HG03342 (cell line): Measurements from ENCODE around the gene MMP24.
A peak's percentile ranks its signal among the peaks of the same experiment; 100 is the strongest.
"Not testable (repeated sequence)": the region's sequence is repeated elsewhere in the genome, so short reads cannot be mapped to it uniquely, and the experiment has no call there.

Experiments used
- ATAC-seq: cut with Tn5 transposase; IDR thresholded peaks from one replicate; pipeline ENCODE4 v1.9.1; 2021; ENCODE audit warnings: mild to moderate bottlenecking, moderate library complexity; ENCODE audit not compliant: unreplicated experiment

MMP24 gene

GRCh38 chr20:35257175-35257909 is 30.9 kb downstream of the MMP24 start:
- ATAC-seq = no peak

- ATAC-seq = no peak
Observed at GRCh38 chr20:35260426-35260825, 33.9 kb downstream of the MMP24 start.

- ATAC-seq = not testable (repeated sequence)
Observed at GRCh38 chr20:35262321-35262720, 35.8 kb downstream of the MMP24 start.

GRCh38 chr20:35262731-35263531 is 36.4 kb downstream of the MMP24 start:
- ATAC-seq = not testable (repeated sequence)

GRCh38 chr20:35263532-35264341 is 37.2 kb downstream of the MMP24 start:
- ATAC-seq = no peak

- ATAC-seq = no peak
Observed at GRCh38 chr20:35264755-35265154, 38.3 kb downstream of the MMP24 start.

- no peak for ATAC-seq
Observed at GRCh38 chr20:35267092-35267491, 40.6 kb downstream of the MMP24 start.

GRCh38 chr20:35269055-35269781 is 42.7 kb downstream of the MMP24 start:
- ATAC-seq = peak; percentile 52

- ATAC-seq = no peak
Observed at GRCh38 chr20:35270021-35270902, 43.8 kb downstream of the MMP24 start.

- ATAC-seq = no peak
Observed at GRCh38 chr20:35271073-35271882, 44.8 kb downstream of the MMP24 start.

GRCh38 chr20:35271904-35272303 is 45.4 kb downstream of the MMP24 start:
- no peak for ATAC-seq

GRCh38 chr20:35273449-35274171 is 47.1 kb downstream of the MMP24 start:
- no peak for ATAC-seq

- no peak for ATAC-seq
Observed at GRCh38 chr20:35274172-35275092, 47.9 kb downstream of the MMP24 start.

- ATAC-seq = no peak
Observed at GRCh38 chr20:35275741-35276251, 49.3 kb downstream of the MMP24 start.

GRCh38 chr20:35276408-35276807 is 49.9 kb downstream of the MMP24 start:
- ATAC-seq = no peak

- ATAC-seq = no peak
Observed at GRCh38 chr20:35277127-35277526, 50.6 kb downstream of the MMP24 start.
